ENCODE data around the gene CEACAM7. TPM values are rescaled to one million over a fixed set of nuclear protein-coding genes. Genes with fewer than 3 reads are reported as not detected.

Gene CEACAM7
- total and polyA plus RNA-seq, 3 experiments from 2014 or later: not detected

GRCh38 chr19:41705393-41706174 is 17.5 kb upstream of the CEACAM7 start:
- H3K36me3 ChIP-seq (ENCODE audit: insufficient read depth, low read length): no peaks in the 10 kb centered on the region
- H3K4me3 ChIP-seq (ENCODE audit: low read length): no peak overlapping the region
- H3K4me1 ChIP-seq (ENCODE audit: insufficient read depth, low read length): no peaks in the 10 kb centered on the region
- H3K4me3 Mint-ChIP-seq: no peak overlapping the region
- no peak overlapping the region for H3K27ac ChIP-seq (ENCODE audit: low read depth, low read length)
- ChIA-PET CTCF (no interaction called here), POLR2A (no interaction called here)
- no peak overlapping the region for H3K27ac Mint-ChIP-seq
- no peaks in the 10 kb centered on the region for H3K27me3 ChIP-seq (ENCODE audit: insufficient read depth, low read length, poor library complexity, severe bottlenecking)
- peak in 1 of 5 donors; percentile 10 for DNase-seq
- no peaks in the 10 kb centered on the region for H3K9me3 Mint-ChIP-seq
- H3K36me3 Mint-ChIP-seq: no peaks in the 10 kb centered on the region
- no peaks in the 10 kb centered on the region for H3K9me3 ChIP-seq (ENCODE audit: low read length)
- H3K27me3 Mint-ChIP-seq: peaks cover 26 to 53% of the 10 kb centered on the region in 2 donors
- H3K4me1 Mint-ChIP-seq: peaks cover 3 to 9% (median 6%) of the 10 kb centered on the region in 3 donors

GRCh38 chr19:41703602-41704293 is 15.7 kb upstream of the CEACAM7 start:
- CTCF ChIA-PET: no interaction called here
- no peak overlapping the region for H3K27ac Mint-ChIP-seq

GRCh38 chr19:41702171-41702651 is 14.1 kb upstream of the CEACAM7 start:
- Mint-ChIP-seq H3K27me3 (peaks cover 12 to 57% of the 10 kb centered on the region in 2 donors), H3K36me3 (no peaks in the 10 kb centered on the region), H3K4me3 (no peak overlapping the region), H3K4me1 (peaks cover 3 to 9% (median 6%) of the 10 kb centered on the region in 3 donors), H3K27ac (no peak overlapping the region), H3K9me3 (no peaks in the 10 kb centered on the region)
- Histone ChIP-seq H3K4me1 (ENCODE audit: insufficient read depth, low read length) (no peaks in the 10 kb centered on the region), H3K27me3 (ENCODE audit: insufficient read depth, low read length, poor library complexity, severe bottlenecking) (no peaks in the 10 kb centered on the region), H3K27ac (ENCODE audit: low read depth, low read length) (no peak overlapping the region), H3K36me3 (ENCODE audit: insufficient read depth, low read length) (no peaks in the 10 kb centered on the region), H3K4me3 (ENCODE audit: low read length) (no peak overlapping the region), H3K9me3 (ENCODE audit: low read length) (no peaks in the 10 kb centered on the region)
- DNase-seq: no peak
- CTCF ChIA-PET: no interaction called here
- POLR2A ChIA-PET: no interaction called here

More at GRCh38 chr19:41703602-41704293, 15.7 kb upstream of the CEACAM7 start:
- H3K4me3 ChIP-seq (ENCODE audit: low read length): no peak overlapping the region
- H3K9me3 Mint-ChIP-seq: no peaks in the 10 kb centered on the region
- H3K36me3 Mint-ChIP-seq: no peaks in the 10 kb centered on the region
- H3K27me3 ChIP-seq (ENCODE audit: insufficient read depth, low read length, poor library complexity, severe bottlenecking): no peaks in the 10 kb centered on the region
- no peaks in the 10 kb centered on the region for H3K36me3 ChIP-seq (ENCODE audit: insufficient read depth, low read length)
- H3K9me3 ChIP-seq (ENCODE audit: low read length): no peaks in the 10 kb centered on the region
- POLR2A ChIA-PET: no interaction called here
- H3K4me1 Mint-ChIP-seq: peaks cover 3 to 9% (median 6%) of the 10 kb centered on the region in 3 donors
- peaks cover 20 to 54% of the 10 kb centered on the region in 2 donors for H3K27me3 Mint-ChIP-seq
- H3K4me1 ChIP-seq (ENCODE audit: insufficient read depth, low read length): no peaks in the 10 kb centered on the region
- DNase-seq: no peak
- H3K27ac ChIP-seq (ENCODE audit: low read depth, low read length): no peak overlapping the region
- no peak overlapping the region for H3K4me3 Mint-ChIP-seq

GRCh38 chr19:41701401-41702075 is 13.5 kb upstream of the CEACAM7 start:
- no peak overlapping the region for H3K4me3 ChIP-seq (ENCODE audit: low read length)
- H3K4me1 ChIP-seq (ENCODE audit: insufficient read depth, low read length): no peaks in the 10 kb centered on the region
- Mint-ChIP-seq H3K4me3 (no peak overlapping the region), H3K27me3 (peaks cover 8 to 57% of the 10 kb centered on the region in 2 donors), H3K4me1 (peaks cover 0 to 4% (median 0%) of the 10 kb centered on the region in 3 donors), H3K27ac (no peak overlapping the region), H3K9me3 (no peaks in the 10 kb centered on the region), H3K36me3 (no peaks in the 10 kb centered on the region)
- H3K27me3 ChIP-seq (ENCODE audit: insufficient read depth, low read length, poor library complexity, severe bottlenecking): no peaks in the 10 kb centered on the region
- DNase-seq: no peak
- ChIA-PET CTCF (no interaction called here), POLR2A (no interaction called here)
- no peaks in the 10 kb centered on the region for H3K9me3 ChIP-seq (ENCODE audit: low read length)
- no peak overlapping the region for H3K27ac ChIP-seq (ENCODE audit: low read depth, low read length)
- H3K36me3 ChIP-seq (ENCODE audit: insufficient read depth, low read length): no peaks in the 10 kb centered on the region

GRCh38 chr19:41700381-41701195 is 12.5 kb upstream of the CEACAM7 start:
- Mint-ChIP-seq H3K4me3 (no peak overlapping the region), H3K27ac (no peak overlapping the region), H3K4me1 (no peaks in the 10 kb centered on the region), H3K27me3 (peaks cover 11 to 57% of the 10 kb centered on the region in 2 donors), H3K36me3 (no peaks in the 10 kb centered on the region), H3K9me3 (no peaks in the 10 kb centered on the region)
- Histone ChIP-seq H3K27me3 (ENCODE audit: insufficient read depth, low read length, poor library complexity, severe bottlenecking) (no peaks in the 10 kb centered on the region), H3K27ac (ENCODE audit: low read depth, low read length) (no peak overlapping the region), H3K36me3 (ENCODE audit: insufficient read depth, low read length) (no peaks in the 10 kb centered on the region), H3K4me1 (ENCODE audit: insufficient read depth, low read length) (no peaks in the 10 kb centered on the region), H3K9me3 (ENCODE audit: low read length) (no peaks in the 10 kb centered on the region), H3K4me3 (ENCODE audit: low read length) (no peak overlapping the region)
- POLR2A ChIA-PET: no interaction called here
- CTCF ChIA-PET: no interaction called here
- DNase-seq: no peak

GRCh38 chr19:41699968-41700323 is 11.9 kb upstream of the CEACAM7 start:
- Mint-ChIP-seq H3K27ac (no peak overlapping the region), H3K27me3 (peaks cover 13 to 53% of the 10 kb centered on the region in 2 donors), H3K36me3 (no peaks in the 10 kb centered on the region), H3K4me3 (no peak overlapping the region), H3K4me1 (no peaks in the 10 kb centered on the region), H3K9me3 (no peaks in the 10 kb centered on the region)
- ChIA-PET POLR2A (no interaction called here), CTCF (no interaction called here)
- DNase-seq: no peak
- Histone ChIP-seq H3K27me3 (ENCODE audit: insufficient read depth, low read length, poor library complexity, severe bottlenecking) (no peaks in the 10 kb centered on the region), H3K4me3 (ENCODE audit: low read length) (no peak overlapping the region), H3K4me1 (ENCODE audit: insufficient read depth, low read length) (no peaks in the 10 kb centered on the region), H3K9me3 (ENCODE audit: low read length) (no peaks in the 10 kb centered on the region), H3K27ac (ENCODE audit: low read depth, low read length) (no peak overlapping the region), H3K36me3 (ENCODE audit: insufficient read depth, low read length) (no peaks in the 10 kb centered on the region)

GRCh38 chr19:41699231-41699967 is 11.3 kb upstream of the CEACAM7 start:
- no peaks in the 10 kb centered on the region for H3K4me1 Mint-ChIP-seq
- H3K27me3 Mint-ChIP-seq: peaks cover 17 to 49% of the 10 kb centered on the region in 2 donors
- H3K9me3 Mint-ChIP-seq: no peaks in the 10 kb centered on the region
- no peaks in the 10 kb centered on the region for H3K9me3 ChIP-seq (ENCODE audit: low read length)
- H3K27me3 ChIP-seq (ENCODE audit: insufficient read depth, low read length, poor library complexity, severe bottlenecking): no peaks in the 10 kb centered on the region
- POLR2A ChIA-PET: no interaction called here
- no peak overlapping the region for H3K4me3 Mint-ChIP-seq
- no peaks in the 10 kb centered on the region for H3K36me3 Mint-ChIP-seq
- H3K27ac ChIP-seq (ENCODE audit: low read depth, low read length): no peak overlapping the region
- H3K27ac Mint-ChIP-seq: no peak overlapping the region
- CTCF ChIA-PET: interaction anchor here (1.0 kb wide), 1 partner anchor 54 kb away, joined by 3 read pairs; no protein-coding TSS in a partner anchor
- H3K4me3 ChIP-seq (ENCODE audit: low read length): no peak overlapping the region
- DNase-seq: no peak
- H3K36me3 ChIP-seq (ENCODE audit: insufficient read depth, low read length): no peaks in the 10 kb centered on the region
- no peaks in the 10 kb centered on the region for H3K4me1 ChIP-seq (ENCODE audit: insufficient read depth, low read length)

Measured in CD8-positive, alpha-beta memory T cell (primary cell).